T-helper 22 cell (primary cell): ENCODE data around the gene STK24.

Source experiments
- DNase-seq: peaks from one replicate; pipeline ENCODE4 v3.0.0-alpha.2; 2020; ENCODE audit warnings: low read depth

Gene STK24

DNA sequence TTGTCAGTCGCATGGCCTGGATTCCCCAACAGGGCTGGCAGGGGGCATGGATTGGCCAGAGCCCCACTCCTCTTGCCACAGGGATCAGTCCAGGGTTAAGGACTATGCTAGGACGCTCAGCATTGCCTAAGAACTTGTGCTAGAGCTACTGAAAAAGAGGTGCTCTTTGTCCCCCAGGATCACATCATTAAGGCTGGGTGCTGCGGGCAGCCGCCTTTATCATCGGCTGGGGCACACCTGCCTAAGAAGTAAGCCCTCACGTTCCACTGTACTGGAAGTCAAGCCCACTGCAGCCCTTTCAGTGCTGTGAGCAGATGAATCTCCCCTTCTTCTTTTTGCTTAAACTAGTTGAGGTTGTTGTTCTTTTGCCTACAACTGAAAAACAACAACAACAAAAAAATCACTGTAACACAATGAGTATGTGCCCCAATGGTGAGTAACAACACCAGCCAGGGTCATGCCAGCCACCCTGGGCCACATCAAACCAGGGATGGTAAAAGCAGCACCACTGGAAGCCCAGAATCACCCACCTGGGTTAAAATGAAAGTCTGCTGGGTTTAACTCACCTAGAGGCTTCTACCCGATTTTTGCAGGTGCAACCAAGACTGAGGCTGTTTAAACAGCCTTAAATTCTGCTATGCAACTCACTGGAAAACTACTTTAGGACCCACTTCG, 20.6 kb downstream of the STK24 start:
- DNase-seq = no peak

DNA sequence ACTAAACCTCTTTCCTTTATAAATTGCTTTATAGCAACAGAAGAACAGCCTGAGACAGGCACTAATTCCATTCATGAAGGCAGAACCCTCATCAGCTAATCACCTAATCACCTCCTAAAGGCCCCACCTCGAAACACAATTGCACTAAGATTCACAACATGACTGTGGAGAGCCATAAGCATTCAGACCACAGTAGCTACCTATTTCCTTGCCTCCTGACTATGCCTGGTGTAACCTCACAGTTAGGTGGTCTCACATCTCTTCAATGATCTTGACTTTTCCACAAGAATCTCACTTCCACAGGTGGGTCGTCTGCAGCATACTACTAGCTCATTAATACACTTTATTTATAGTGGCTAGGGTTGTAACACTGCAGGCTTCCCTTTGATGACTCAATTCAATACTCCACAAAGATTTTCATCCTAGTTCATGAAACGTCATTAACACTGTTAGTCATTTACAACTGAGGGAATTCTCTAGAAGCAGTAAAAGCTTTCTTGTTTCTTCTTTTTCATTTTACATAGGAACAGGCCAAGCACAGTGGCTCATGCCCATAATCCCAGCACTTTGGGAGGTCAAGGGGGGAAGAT, 27.1 kb downstream of the STK24 start:
- no peak for DNase-seq

DNA sequence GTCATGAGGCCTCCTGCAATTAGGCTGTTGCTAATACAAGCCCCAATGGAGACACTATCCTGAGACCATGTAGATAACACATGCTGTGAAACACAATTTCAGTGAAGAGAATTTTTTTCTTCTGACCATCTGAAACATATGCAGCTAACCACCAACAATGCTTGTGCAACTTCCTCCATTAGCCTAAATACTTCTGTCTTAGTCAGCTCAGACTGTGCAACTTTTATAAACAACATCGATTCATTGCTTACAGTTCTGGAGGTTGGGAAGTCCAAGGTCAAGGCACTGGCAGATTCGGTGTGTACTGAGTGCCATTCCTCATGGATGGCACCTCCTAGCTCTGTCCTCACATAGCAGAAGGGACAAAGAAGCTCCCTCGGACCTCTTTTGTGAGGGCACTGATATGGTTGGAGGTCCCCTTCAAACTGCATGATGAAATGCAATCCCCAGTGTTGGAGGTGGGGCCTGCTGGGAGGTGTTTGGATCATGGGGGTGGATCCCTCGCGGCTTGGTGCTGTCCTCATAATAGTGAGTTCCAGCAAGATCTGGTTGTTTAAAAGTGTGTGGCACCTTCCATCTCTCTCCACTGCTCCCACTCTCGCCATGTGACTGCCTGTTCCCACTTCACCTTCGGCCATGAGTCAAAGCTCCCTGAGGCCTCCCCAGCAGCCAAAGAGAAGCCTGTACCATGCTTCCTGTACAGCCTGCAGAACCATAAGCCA, 27.7 kb downstream of the STK24 start:
- DNase-seq = no peak

DNA sequence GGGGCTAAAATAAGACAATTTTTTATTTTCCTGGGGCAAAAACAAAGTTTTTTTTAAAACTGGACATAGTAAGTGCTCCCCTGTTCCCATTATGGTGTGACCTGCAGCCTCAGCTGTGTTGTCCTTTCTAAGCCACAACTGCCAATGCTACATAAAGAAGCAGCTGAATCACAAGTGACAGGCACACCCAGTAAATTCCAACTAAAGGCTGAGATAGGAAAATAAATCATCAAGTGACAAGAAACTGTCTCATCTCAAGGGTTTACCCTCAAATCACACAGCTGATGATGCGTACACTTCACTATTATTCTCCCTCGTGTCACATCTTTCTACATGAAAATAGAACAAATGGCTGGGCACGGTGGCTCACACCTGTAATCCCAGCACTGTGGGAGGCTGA, 28.7 kb downstream of the STK24 start:
- no peak for DNase-seq

DNA sequence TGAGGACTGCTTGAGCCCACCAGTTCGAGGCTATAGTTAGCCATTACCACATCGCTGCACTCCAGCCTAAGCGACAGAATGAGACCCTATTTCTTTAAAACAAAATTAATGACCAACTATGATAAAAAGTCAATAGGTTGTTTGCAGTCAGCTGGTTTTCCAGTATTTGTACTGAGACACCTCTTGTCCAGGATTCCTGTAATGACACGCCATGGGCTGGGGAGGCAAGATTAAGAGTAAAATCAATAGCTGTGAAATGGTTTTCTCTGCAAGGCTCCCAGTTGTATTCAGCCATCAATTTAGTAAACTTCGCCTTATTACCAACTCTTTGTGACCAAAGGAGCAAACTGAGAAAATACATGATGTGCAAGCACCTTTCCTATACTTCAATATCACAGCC, 29.5 kb downstream of the STK24 start:
- no peak for DNase-seq

DNA sequence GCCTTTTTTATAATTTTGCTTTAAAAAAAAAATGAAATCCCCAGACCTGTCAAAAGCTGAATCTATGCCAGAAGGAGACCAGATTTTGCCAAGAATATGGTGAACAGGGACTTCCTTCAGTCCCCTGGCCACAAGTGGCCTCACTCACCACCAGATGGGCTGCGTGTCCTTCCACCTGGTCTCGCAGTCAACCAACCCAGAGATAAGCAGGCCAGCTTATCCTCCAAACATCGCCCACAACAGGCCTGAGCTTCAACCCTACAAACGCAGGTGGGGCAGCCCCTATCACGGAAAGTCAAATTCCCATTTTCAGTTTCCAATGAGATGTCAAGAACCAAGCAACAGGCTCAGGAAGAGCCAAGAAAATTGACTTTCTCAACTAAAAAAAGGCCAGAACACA, 30.5 kb downstream of the STK24 start:
- DNase-seq = no peak

DNA sequence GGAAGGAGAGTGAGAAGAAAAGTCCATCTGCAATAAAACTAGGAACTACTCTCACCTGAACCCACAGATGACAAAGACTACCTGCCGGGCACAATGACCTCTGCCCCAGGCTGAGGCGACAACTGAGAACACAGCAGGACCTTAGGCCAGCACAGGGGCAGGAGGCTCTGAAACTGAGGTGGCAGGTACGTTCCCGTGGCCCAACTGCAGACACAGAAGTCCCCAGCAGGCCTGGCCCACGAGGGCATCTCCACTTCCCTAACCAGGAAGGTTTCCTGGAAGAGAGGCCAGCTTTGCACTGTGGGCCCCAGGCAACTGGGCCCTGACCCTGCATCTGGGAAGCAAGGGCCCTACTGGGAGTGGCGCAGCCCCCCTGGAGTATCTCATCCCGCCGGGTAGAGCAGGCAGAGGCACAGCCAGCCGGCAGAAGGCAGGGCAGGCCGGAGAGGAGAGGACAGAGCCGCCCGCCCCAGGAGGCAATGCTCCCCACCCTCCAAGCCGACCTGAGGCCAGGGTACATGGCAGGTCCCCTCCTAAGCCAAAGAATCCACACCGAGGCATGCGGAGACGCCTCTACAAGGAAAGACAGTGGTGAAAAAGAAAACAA, 32.7 kb downstream of the STK24 start:
- no peak for DNase-seq

DNA sequence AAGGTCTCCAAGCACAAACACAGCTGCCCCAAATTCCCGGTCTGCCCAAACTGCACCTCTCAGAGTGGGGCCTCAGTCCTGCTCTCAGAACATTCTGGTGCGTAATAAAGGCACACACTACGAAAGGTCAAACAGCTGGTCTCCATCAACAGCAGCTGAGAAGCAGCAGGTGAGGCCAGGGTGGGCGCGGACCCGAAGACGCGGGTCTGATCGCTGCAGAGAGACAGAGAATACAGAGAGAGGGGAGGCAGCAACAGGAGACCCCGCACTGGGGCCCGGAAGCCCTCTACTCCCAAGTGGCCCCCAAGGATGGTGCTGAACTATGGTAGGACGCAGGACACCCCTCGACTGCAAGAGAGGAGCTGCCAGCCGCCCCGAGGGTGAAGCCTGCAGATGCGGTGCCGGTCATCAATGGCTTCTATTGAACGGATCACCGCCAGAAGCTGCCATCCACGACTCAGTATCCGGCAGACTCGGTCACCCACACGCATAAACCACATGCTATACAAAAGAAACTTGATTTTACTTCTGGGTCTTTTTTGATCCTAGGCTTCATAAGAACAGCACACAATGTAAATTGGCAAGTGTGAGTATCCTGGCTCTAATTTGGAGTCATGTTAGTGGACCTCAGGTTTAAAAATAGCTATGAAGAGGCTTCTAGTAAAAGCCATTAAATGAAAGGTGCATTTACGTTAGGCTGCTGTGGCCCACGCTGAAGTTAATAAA, 33.4 kb downstream of the STK24 start:
- DNase-seq = no peak

DNA sequence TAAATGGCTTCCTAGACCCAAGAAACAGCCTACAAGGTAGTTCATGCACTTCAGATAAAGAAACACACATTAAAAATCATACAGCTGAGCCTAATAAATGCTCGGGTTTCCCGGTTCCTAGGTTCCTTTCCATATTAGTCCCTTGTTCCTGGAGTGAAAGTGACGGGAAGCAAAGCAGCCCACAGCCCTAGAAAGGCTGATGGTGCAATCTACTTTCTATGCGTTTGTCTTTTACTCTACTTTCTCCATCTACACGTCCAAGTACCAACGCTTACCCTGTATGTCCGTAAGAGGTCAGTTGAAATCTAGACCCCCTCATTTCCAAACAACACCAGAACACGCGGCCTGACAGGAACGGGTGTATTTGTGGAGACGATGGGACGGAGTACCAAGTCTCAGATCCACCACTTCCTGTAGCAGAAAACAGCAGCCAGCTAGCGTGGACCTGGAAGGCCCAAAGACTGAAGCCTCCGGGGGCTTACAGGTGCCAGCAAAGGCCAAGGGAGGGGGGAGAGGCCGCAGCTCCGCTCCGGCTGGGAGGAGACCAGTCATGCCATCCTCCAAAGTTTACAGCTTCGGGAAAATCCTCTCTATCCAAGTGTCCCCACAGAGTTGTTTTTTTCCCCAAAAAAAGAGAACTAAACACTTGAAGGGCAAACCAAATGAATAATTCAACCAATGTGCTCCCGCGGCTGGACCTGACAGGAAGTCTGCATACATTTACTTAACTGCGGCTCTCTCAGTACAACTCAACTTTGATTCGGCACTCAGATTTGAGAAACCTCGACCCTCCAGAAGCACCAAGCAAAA, 34.1 kb downstream of the STK24 start:
- DNase-seq = no peak

DNA sequence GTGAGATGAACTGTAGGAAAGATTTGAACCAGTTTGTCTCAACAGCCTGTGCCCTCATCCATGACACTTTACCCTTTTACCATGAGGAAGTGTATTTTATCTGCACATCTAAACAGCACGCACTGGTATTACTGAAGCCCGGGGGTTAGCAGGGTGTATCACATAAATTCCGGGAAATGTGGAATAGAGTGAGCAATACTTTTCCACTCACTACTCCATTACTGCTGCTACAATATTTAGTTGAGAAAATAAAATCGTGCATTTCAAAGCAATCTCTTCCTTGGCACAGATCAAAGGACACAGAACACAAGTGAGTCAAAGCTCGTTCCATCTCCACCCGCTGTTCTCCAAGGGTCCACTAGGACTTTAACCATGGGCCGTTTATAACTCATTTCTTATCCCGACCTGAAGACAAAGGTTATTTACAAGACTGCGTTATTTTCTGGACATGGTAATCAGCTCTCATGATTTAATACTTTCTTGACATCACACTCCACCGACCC, 35.2 kb downstream of the STK24 start:
- DNase-seq = no peak

DNA sequence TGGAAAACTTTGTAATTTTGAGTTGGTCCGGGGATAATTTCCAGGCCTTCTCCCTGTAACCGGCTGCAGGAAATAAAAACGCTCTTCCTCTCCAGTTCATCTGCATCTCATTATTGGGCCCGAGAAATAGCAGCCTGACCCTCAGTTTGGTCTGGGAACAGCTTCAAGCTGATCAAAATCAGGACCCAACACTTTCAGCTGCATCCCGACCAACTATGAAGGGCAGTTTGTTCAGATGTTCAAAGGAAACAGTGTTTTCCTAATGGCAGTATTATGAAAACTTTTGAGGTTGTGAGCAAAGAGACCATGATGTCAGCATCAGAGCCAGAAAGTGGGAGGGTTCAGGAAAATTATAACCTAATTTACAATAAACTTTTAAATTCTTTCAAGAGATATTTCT, 35.7 kb downstream of the STK24 start:
- DNase-seq = no peak

DNA sequence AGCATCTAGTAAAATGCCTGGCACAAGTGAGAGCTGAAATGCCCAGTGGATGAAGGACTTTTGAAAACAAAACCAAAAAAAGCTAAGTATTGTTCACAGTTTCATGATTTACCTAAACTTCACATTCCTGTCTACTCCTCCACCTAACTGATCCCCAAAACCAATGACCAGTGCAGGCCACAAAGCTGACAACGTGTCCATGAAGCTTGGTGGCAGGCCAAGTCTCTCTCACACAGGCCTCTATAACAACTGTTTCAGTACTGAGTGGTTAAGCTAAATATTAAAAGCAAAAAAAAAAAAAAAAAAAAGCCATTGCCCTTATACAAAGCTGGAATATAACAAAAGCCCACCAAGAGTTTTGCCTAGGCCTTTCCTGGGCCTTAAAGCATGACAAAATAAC, 36.4 kb downstream of the STK24 start:
- DNase-seq = no peak

DNA sequence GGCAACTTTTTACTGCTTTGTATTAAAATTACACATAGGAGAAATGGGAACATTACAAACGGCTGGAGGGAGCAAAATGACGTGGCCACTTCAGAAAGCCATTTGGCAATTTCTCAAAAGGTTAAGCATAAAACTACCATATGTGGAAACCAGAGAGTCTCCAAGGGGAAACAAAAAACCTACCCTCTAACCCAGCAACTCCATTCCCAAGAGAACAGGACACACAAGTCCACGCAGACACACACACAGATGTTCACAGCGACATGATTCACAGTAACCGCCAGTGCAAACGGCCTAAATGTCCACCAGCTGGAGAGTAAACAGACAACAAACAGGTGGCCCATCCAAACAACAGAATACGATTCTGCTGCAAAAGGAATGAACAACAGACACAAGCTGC, 37.2 kb downstream of the STK24 start:
- DNase-seq = no peak

DNA sequence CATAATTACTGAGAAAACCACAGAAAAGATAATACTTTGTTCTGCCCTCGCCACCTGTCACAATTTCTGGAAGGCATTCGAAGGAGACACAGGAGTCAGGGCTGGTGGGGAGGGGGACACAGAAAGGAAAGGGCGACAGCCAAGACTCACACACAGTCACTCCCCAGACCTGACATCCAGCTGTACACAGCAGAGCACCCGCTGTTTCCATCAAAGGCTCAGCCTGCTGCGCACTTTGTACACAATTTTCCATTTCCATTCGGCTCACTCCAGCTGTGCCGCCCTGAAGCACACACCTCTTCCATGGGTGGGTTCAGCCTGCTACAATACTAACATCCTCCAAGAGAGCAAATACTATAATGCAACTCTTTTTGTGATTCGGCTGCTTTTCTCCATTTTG, 38.0 kb downstream of the STK24 start:
- DNase-seq = no peak

DNA sequence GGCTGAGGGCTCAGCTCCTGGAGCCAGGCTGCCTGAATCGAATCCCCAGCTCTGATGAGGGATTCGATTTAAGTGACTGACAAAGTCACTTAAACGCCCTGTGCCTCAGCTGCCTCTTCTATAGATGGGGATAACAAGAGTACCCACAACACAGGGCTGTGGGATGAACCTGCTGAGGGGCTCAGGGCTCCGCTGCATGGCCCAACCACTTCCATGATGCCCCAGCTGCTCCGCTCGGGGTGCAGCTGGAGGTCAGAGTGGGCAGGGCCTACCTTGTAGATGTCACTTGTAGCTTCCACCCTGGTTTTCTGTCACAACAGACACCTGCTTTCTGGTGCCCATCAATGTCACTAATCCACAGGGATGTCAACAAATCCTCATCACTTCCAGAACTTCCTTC, 39.2 kb downstream of the STK24 start:
- DNase-seq = no peak

DNA sequence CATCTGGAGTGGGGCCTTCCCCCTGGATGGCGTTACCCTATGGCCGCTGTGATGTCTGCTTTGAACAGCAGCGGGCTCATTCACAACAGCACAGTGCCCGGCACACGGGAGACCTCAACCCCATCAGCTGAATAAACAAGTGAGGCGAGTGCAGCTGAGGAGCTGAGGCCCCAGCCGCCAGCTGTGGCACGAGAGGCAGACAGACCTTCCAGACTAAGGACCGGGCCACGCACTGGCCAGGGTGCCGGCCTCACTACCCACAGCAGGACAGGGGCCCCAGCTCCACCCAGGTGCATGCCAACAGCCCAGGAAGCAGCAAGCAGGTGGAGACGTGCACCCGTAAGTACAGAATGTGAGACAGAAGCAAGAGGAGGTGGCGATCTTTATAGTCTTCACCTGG, 39.6 kb downstream of the STK24 start:
- DNase-seq = no peak

DNA sequence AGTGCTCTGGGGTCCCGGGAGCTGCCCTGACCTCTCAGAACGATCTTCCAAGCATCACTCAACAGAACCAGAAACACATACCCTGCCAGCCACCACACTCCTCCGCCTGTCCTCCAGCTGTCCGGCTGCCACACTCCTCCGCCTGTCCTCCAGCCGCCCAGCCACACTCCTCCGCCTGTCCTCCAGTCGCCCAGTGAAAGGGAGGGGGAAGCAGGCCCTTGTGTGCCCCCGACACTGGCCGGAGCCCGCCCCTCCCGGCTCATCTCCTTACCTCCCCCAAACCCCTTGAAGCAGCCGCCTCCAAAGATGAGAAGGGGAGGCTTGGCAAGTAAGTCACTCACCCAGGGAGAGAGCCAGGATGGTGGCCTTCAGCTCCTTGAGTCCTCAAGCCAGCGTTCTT, 40.2 kb downstream of the STK24 start:
- no peak for DNase-seq

DNA sequence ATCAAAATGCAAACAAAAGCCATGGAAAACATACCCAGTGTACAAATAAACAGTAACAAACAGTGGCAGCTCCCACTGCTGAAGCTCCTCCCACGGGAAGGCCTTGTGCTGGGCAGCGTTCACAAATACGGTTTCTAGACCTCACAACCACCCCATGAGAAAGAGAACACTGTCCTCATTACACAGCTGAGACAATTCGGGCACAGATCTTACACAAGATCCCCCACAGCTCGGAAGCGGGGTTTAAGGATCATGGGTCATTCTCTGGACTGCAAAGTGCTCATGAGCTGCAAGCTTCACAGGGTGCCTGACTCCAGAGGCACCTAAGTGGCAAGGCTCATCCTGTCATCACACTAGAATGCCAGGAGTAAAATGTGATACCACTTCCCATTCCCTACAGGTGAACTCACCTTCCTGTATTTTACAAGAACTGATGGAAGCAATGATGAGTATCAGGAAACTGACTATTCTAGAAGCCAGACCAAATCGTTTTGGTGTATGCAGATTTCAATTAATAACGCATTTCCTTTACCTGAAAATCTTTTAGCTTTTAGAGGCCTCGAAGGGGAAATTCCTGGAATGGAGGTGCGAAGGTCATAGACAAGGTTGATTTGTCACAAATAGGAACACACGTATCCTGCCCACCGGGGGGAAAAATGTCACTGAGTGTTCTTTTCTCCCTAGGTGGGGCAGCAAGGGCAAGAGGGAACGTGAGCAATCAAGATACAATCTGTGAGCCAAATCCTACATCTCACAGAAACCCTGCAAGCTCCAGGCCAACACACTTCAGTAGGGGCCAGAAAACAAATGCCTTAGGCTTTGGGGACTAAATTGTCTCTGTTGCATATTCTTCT, 41.2 kb downstream of the STK24 start:
- DNase-seq = no peak

DNA sequence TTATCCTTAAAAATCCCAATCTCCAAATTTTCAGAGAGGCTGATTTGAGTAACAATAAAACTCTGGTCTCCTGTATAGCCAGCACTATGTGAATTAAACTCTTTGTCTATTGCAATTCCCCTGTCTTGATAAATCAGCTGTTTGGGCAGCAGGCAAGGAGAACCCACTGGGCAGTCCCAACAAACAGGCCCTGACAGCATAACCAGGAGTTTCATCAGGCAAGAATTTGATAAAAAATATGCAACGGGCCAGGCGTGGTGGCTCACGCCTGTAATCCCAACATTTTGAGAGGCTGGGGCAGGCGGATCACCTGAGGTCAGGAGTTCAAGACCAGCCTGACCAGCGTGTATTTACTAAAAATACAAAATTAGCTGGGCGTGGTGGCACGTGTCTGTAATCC, 42.1 kb downstream of the STK24 start:
- DNase-seq = no peak

DNA sequence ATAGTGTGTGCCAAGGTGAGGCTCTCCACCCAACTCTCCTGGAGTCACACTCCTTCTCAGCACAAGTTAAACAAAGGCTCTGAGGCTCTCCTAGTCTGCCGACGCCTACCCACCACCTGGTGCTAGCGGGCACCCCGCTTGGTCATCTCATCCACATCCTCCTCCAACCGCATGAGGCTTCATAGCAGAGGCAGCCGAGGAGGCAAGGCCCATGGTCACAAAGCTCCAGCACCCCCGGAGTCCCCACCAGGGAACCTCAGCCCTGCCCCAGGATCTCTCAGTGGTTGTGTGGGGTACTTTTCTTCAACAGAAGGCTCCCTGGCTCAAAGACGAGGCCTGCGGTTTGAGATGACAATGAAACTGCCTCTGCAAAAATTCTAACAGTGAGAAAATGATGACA, 43.0 kb downstream of the STK24 start:
- DNase-seq = no peak

DNA sequence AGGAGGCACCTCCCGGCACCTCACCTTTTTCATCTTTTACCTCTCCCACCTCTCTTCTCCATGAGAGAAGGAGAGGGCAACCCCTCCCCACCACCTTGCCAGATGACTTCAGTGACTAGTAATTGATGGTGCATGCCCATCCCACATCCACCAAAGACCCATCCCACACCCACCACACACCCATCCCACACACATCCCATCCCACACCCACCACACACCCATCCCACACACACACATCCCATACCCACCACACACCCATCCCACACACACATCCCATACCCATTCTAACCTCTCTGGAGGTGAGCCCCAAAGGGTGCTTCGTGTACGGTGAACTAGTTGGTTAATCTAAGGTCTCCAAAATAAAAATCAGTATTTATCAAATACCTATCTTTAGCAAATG, 44.7 kb downstream of the STK24 start:
- no peak for DNase-seq
